GM19455 (cell line): Measurements from ENCODE around the gene HLA-E.
"Not testable (repeated sequence)": the region's sequence is repeated elsewhere in the genome, so short reads cannot be mapped to it uniquely, and the experiment has no call there.

ENCODE experiments used
- ATAC-seq: cut with Tn5 transposase; IDR thresholded peaks from one replicate; pipeline ENCODE4 v1.9.1; 2021; ENCODE audit not compliant: unreplicated experiment

The HLA-E gene

GRCh38 chr6:30500421-30501355, 11.4 kb downstream of the HLA-E start:
- ATAC-seq: no peak

- ATAC-seq: no peak
Observed at GRCh38 chr6:30507849-30508827, 18.8 kb downstream of the HLA-E start.

- no peak for ATAC-seq
Observed at GRCh38 chr6:30508890-30509736, 19.8 kb downstream of the HLA-E start.

- no peak for ATAC-seq
Observed at GRCh38 chr6:30510419-30511168, 21.3 kb downstream of the HLA-E start.

GRCh38 chr6:30511169-30511546, 21.8 kb downstream of the HLA-E start:
- no peak for ATAC-seq

GRCh38 chr6:30513451-30513850, 24.1 kb downstream of the HLA-E start:
- ATAC-seq: no peak

GRCh38 chr6:30515106-30515505, 25.8 kb downstream of the HLA-E start:
- no peak for ATAC-seq

- ATAC-seq: peak; percentile 73
Observed at GRCh38 chr6:30515944-30516753, 26.8 kb downstream of the HLA-E start.

- not testable (repeated sequence) for ATAC-seq
Observed at GRCh38 chr6:30516754-30517076, 27.4 kb downstream of the HLA-E start.

- ATAC-seq: not testable (repeated sequence)
Observed at GRCh38 chr6:30517767-30518504, 28.6 kb downstream of the HLA-E start.

- not testable (repeated sequence) for ATAC-seq
Observed at GRCh38 chr6:30518505-30519145, 29.3 kb downstream of the HLA-E start.

- ATAC-seq: no peak
Observed at GRCh38 chr6:30520522-30520921, 31.2 kb downstream of the HLA-E start.

- ATAC-seq: not testable (repeated sequence)
Observed at GRCh38 chr6:30521082-30521481, 31.8 kb downstream of the HLA-E start.

GRCh38 chr6:30521952-30522351, 32.6 kb downstream of the HLA-E start:
- ATAC-seq: not testable (repeated sequence)

GRCh38 chr6:30526444-30526843, 37.1 kb downstream of the HLA-E start:
- not testable (repeated sequence) for ATAC-seq

GRCh38 chr6:30529349-30529875, 40.1 kb downstream of the HLA-E start:
- not testable (repeated sequence) for ATAC-seq

- ATAC-seq: no peak
Observed at GRCh38 chr6:30530014-30530413, 40.7 kb downstream of the HLA-E start.
